Measurements from ENCODE around the gene SLC12A8. TPM values are rescaled to one million over a fixed set of nuclear protein-coding genes. Genes with fewer than 3 reads are reported as not detected.

The SLC12A8 gene
- total and polyA plus RNA-seq, 10 donors, result 0.32 to 2.8 (median 1.3) TPM

GRCh38 chr3:125260158-125260557 is 47.6 kb upstream of the SLC12A8 start:
- DNase-seq, result no peak
- H3K36me3 ChIP-seq, result peaks cover 0 to 48% (median 3%) of the 10 kb centered on the region in 6 donors
- H3K27ac ChIP-seq, result no peak overlapping the region
- no peak for TF ChIP-seq POLR2A (IDR thresholded peaks at IDR 0.05)
- no peak for TF ChIP-seq POLR2AphosphoS5 (IDR thresholded peaks at IDR 0.05)
- TF ChIP-seq CTCF (IDR thresholded peaks at IDR 0.05 in 8 of 11, conservative IDR thresholded peaks at IDR 0.05 in 3 of 11), result no peak
- peaks cover 0 to 15% (median 10%) of the 10 kb centered on the region in 8 donors for H3K9me3 ChIP-seq
- 92 to 100% (median 98%) methylated on average over 2 of the region's 2 CpGs for WGBS, 5 donors
- H3K4me1 ChIP-seq, result peaks cover 0 to 12% (median 4%) of the 10 kb centered on the region in 6 donors
- intact Hi-C loops (cut with DNase I; ENCODE audit: low total_unique reads), result no loop called here
- no peak overlapping the region for H3K4me3 ChIP-seq
- no peaks in the 10 kb centered on the region for H3K27me3 ChIP-seq (replicated peaks in 1 of 7)

GRCh38 chr3:125257536-125257935 is 45.0 kb upstream of the SLC12A8 start:
- WGBS, 5 donors, result 56 to 68% (median 61%) methylated on average over 4 of the region's 4 CpGs
- no peak overlapping the region for H3K27ac ChIP-seq
- peaks cover 0 to 15% (median 10%) of the 10 kb centered on the region in 8 donors for H3K9me3 ChIP-seq
- TF ChIP-seq CTCF (IDR thresholded peaks at IDR 0.05 in 8 of 11, conservative IDR thresholded peaks at IDR 0.05 in 3 of 11) (no peak), POLR2AphosphoS5 (IDR thresholded peaks at IDR 0.05) (no peak), POLR2A (IDR thresholded peaks at IDR 0.05) (no peak)
- H3K4me1 ChIP-seq, result peaks cover 0 to 12% (median 3%) of the 10 kb centered on the region in 6 donors
- intact Hi-C loops (cut with DNase I; ENCODE audit: low total_unique reads), result no loop called here
- no peak for DNase-seq
- peaks cover 0 to 29% (median 0%) of the 10 kb centered on the region in 6 donors for H3K36me3 ChIP-seq
- no peaks in the 10 kb centered on the region for H3K27me3 ChIP-seq (replicated peaks in 1 of 7)
- no peak overlapping the region for H3K4me3 ChIP-seq

- Histone ChIP-seq H3K4me1 (peaks cover 0 to 12% (median 3%) of the 10 kb centered on the region in 6 donors), H3K27ac (no peak overlapping the region), H3K36me3 (peaks cover 0 to 29% (median 0%) of the 10 kb centered on the region in 6 donors), H3K9me3 (peaks cover 0 to 15% (median 10%) of the 10 kb centered on the region in 8 donors), H3K4me3 (no peak overlapping the region), H3K27me3 (replicated peaks in 1 of 7) (no peaks in the 10 kb centered on the region)
- intact Hi-C loops (cut with DNase I; ENCODE audit: low total_unique reads), result no loop called here
- DNase-seq, result no peak
- TF ChIP-seq CTCF (IDR thresholded peaks at IDR 0.05 in 8 of 11, conservative IDR thresholded peaks at IDR 0.05 in 3 of 11) (no peak), POLR2A (IDR thresholded peaks at IDR 0.05) (no peak), POLR2AphosphoS5 (IDR thresholded peaks at IDR 0.05) (no peak)
Observed at GRCh38 chr3:125256675-125257074, 44.1 kb upstream of the SLC12A8 start.

GRCh38 chr3:125250973-125251372 is 38.4 kb upstream of the SLC12A8 start:
- 93 to 99% (median 96%) methylated on average over 2 of the region's 2 CpGs for WGBS, 5 donors
- intact Hi-C loops (cut with DNase I; ENCODE audit: low total_unique reads), result no loop called here
- Histone ChIP-seq H3K27me3 (replicated peaks in 1 of 7) (no peaks in the 10 kb centered on the region), H3K9me3 (no peaks in the 10 kb centered on the region), H3K36me3 (peaks cover 0 to 25% (median 0%) of the 10 kb centered on the region in 6 donors), H3K4me1 (no peaks in the 10 kb centered on the region), H3K27ac (no peak overlapping the region), H3K4me3 (no peak overlapping the region)
- no peak for DNase-seq
- no peak for TF ChIP-seq POLR2AphosphoS5 (IDR thresholded peaks at IDR 0.05)

GRCh38 chr3:125246237-125246636 is 33.7 kb upstream of the SLC12A8 start:
- intact Hi-C loops (cut with DNase I; ENCODE audit: low total_unique reads), result no loop called here
- Histone ChIP-seq H3K27ac (no peak overlapping the region), H3K9me3 (no peaks in the 10 kb centered on the region), H3K4me3 (no peak overlapping the region), H3K4me1 (peaks cover 0 to 4% (median 0%) of the 10 kb centered on the region in 6 donors), H3K36me3 (peaks cover 0 to 37% (median 0%) of the 10 kb centered on the region in 6 donors), H3K27me3 (replicated peaks in 1 of 7) (no peaks in the 10 kb centered on the region)
- DNase-seq, result no peak
- 93 to 98% (median 95%) methylated on average over 1 of the region's 1 CpG for WGBS, 5 donors
- TF ChIP-seq POLR2AphosphoS5 (IDR thresholded peaks at IDR 0.05) (no peak), POLR2A (IDR thresholded peaks at IDR 0.05) (no peak), CTCF (IDR thresholded peaks at IDR 0.05 in 8 of 11, conservative IDR thresholded peaks at IDR 0.05 in 3 of 11) (no peak)
